Fibroblast of lung (primary cell): ENCODE results near the gene SPIB. TPM values are rescaled to one million over a fixed set of nuclear protein-coding genes. Genes with fewer than 3 reads are reported as not detected.

ENCODE experiments used
- DNase-seq, 2 donors: peaks; one replicate each; pipeline versions ENCODE4 v3.0.0 to v3.0.0-alpha.2; 2010; ENCODE audit warnings: low read depth in 2 of 2
- H2AFZ ChIP-seq: 2 replicates; pipeline ENCODE4 v1.5.1; 2012; ENCODE audit warnings: low read length, control low read depth, inconsistent platforms
- H3K27ac ChIP-seq: 2 replicates; pipeline ENCODE4 v1.5.1; 2011; ENCODE audit warnings: low read length, control low read depth; ENCODE audit not compliant: insufficient read depth
- H3K27me3 ChIP-seq: 2 replicates; pipeline ENCODE4 v1.5.1; 2011; ENCODE audit warnings: mild to moderate bottlenecking, low read length; ENCODE audit not compliant: control insufficient read depth, insufficient read depth
- H3K36me3 ChIP-seq: 2 replicates; pipeline ENCODE4 v1.5.1; 2011; ENCODE audit warnings: low read length; ENCODE audit not compliant: control insufficient read depth, insufficient read depth
- H3K4me1 ChIP-seq: 2 replicates; pipeline ENCODE4 v1.5.1; 2011; ENCODE audit warnings: low read length; ENCODE audit not compliant: control insufficient read depth, insufficient read depth; ENCODE audit errors: extremely low read depth
- H3K4me2 ChIP-seq: 2 replicates; pipeline ENCODE4 v1.5.1; 2011; ENCODE audit warnings: low read length, control low read depth; ENCODE audit not compliant: insufficient read depth; ENCODE audit errors: extremely low read depth
- H3K4me3 ChIP-seq, 4 experiments: fragments of 200-600 bp in 1 of 4; sonication (generic) in 1 of 4; replicated peaks in 1 of 4; 2 replicates each; pipeline ENCODE4 v1.5.1; 2011 to 2016; ENCODE audit warnings: low read length in 4 of 4, low read depth in 3 of 4, mild to moderate bottlenecking in 3 of 4, control low read depth in 2 of 4, inconsistent platforms in 1 of 4, mixed read lengths in 1 of 4; ENCODE audit not compliant: insufficient read depth in 1 of 4; ENCODE audit errors: control extremely low read depth in 1 of 4
- H3K79me2 ChIP-seq: 2 replicates; pipeline ENCODE4 v1.5.1; 2012; ENCODE audit warnings: mild to moderate bottlenecking, low read length, inconsistent platforms; ENCODE audit not compliant: control insufficient read depth, insufficient read depth
- H3K9ac ChIP-seq: 2 replicates; pipeline ENCODE4 v1.5.1; 2011; ENCODE audit warnings: mild to moderate bottlenecking, low read length, control low read depth; ENCODE audit not compliant: insufficient read depth
- H3K9me3 ChIP-seq: 2 replicates; pipeline ENCODE4 v1.5.1; 2012; ENCODE audit warnings: low read depth, low read length; ENCODE audit not compliant: control insufficient read depth, insufficient read depth
- H4K20me1 ChIP-seq: 2 replicates; pipeline ENCODE4 v1.5.1; 2011; ENCODE audit warnings: low read length; ENCODE audit not compliant: control insufficient read depth, insufficient read depth; ENCODE audit errors: extremely low read depth
- CTCF ChIP-seq, 2 donors: IDR thresholded peaks in 1 of 2; conservative IDR thresholded peaks in 1 of 2; 1 replicate in 1 of 2; 2 replicates in 1 of 2; pipeline ENCODE4 v1.5.1; 2011 to 2012; ENCODE audit warnings: low read length in 2 of 2, control low read depth in 1 of 2, inconsistent platforms in 1 of 2, low read depth in 1 of 2, mild to moderate bottlenecking in 1 of 2
- EZH2 ChIP-seq: IDR thresholded peaks from 2 replicates; pipeline ENCODE4 v1.5.1; 2012; ENCODE audit warnings: low read length, control low read depth, mild to moderate bottlenecking; ENCODE audit errors: missing control alignments
- polyA plus RNA-seq, 2 donors: library from polyadenylated mRNA; depleted of rRNA in 1 of 2; stranded (reverse) in 1 of 2; unstranded in 1 of 2; fragments of >200 nt; gene quantifications; 2 replicates each; pipeline ENCODE4 v1.2.1, GENCODE V29; 2011 to 2012; ENCODE audit warnings: missing spikeins in 1 of 2
- total RNA-seq: library from RNA; depleted of rRNA; stranded (reverse); fragments of >200 nt; gene quantifications from 2 replicates; pipeline ENCODE4 v1.2.1, GENCODE V29; 2014

The SPIB gene
- total and polyA plus RNA-seq, 2 donors (not counting 1 experiment from before 2014, with no cell fraction given), result not detected

- Histone ChIP-seq H3K79me2 (peaks cover 21% of the 10 kb centered on the region), H3K4me2 (peak within 1 kb of the TSS; percentile 99), H3K27ac (peak within 1 kb of the TSS; percentile 82), H4K20me1 (no peaks in the 10 kb centered on the region), H3K4me1 (peaks cover 2% of the 10 kb centered on the region), H3K4me3 (peak within 1 kb of the TSS; percentile 36 to 80 (median 60)), H3K36me3 (peaks cover 22% of the 10 kb centered on the region), H3K9ac (peak within 1 kb of the TSS; percentile 80), H2AFZ (peak within 1 kb of the TSS; percentile 19), H3K27me3 (no peaks in the 10 kb centered on the region), H3K9me3 (no peaks in the 10 kb centered on the region)
- DNase-seq, result peak; percentile 93 to 97
- TF ChIP-seq CTCF (conservative IDR thresholded peaks at IDR 0.05 in 1 of 2, IDR thresholded peaks at IDR 0.05 in 1 of 2; ENCODE audit: low read depth in 1 of 2, low read length in 2 of 2) (no peak), EZH2 (no peak)
Observed at GRCh38 chr19:50383852-50384684, 34.7 kb upstream of the SPIB start, which contains the start of gene POLD1. Gene POLD1, plus strand, starts transcription at chr19:50384347. Its CDS starts 14,505 bp downstream, at chr19:50398852.

GRCh38 chr19:50384685-50385535 is 33.8 kb upstream of the SPIB start:
- TF ChIP-seq CTCF (conservative IDR thresholded peaks at IDR 0.05 in 1 of 2, IDR thresholded peaks at IDR 0.05 in 1 of 2; ENCODE audit: low read depth in 1 of 2, low read length in 2 of 2) (no peak), EZH2 (no peak)
- peak overlapping the region; percentile 36 to 80 (median 60) for H3K4me3 ChIP-seq
- no peaks in the 10 kb centered on the region for H3K9me3 ChIP-seq
- peak overlapping the region; percentile 80 for H3K9ac ChIP-seq
- no peaks in the 10 kb centered on the region for H4K20me1 ChIP-seq
- peak overlapping the region; percentile 0 for H2AFZ ChIP-seq
- H3K27me3 ChIP-seq, result no peaks in the 10 kb centered on the region
- H3K27ac ChIP-seq, result peak overlapping the region; percentile 82
- DNase-seq, result peak in 1 of 2 donors; percentile 48
- peaks cover 24% of the 10 kb centered on the region for H3K79me2 ChIP-seq
- H3K4me1 ChIP-seq, result peaks cover 2% of the 10 kb centered on the region
- peaks cover 19% of the 10 kb centered on the region for H3K36me3 ChIP-seq
- H3K4me2 ChIP-seq, result peak overlapping the region; percentile 99
